Endothelial cell of umbilical vein (primary cell): ENCODE results near the gene GREB1. TPM values are rescaled to one million over a fixed set of nuclear protein-coding genes. Genes with fewer than 3 reads are reported as not detected.

Source experiments
- BruUV-seq: library from RNA; stranded (reverse); fragments of 400-500 nt; replicated peaks from 2 replicates; lab custom pipeline; 2021; lab: Mats Ljungman, UMichigan
- CTCF ChIA-PET: fragments of 300-600, 350-600 bp; sonication (Branson Sonifier 250); formaldehyde crosslinking; loops from one replicate; lab custom pipeline; 2021; ENCODE audit warnings: antibody characterized with exemption, inconsistent platforms; lab: Charles Lee
- POLR2A ChIA-PET: fragments of 300-600, 350-600 bp; sonication (Branson Sonifier 250); formaldehyde crosslinking; loops from one replicate; lab custom pipeline; 2021; ENCODE audit warnings: antibody characterized with exemption, inconsistent platforms; lab: Charles Lee
- DNase-seq: peaks from one replicate; pipeline ENCODE4 v3.0.0-alpha.2; 2011; ENCODE audit warnings: low read depth, low spot score
- FAIRE-seq: peaks from 2 replicates; lab custom pipeline; 2011; peaks lifted over from hg19 to GRCh38; lab: Jason Lieb, UNC
- H2AFZ ChIP-seq: 2 replicates; pipeline ENCODE4 v1.6.0; 2012; ENCODE audit warnings: low read depth, low read length, control low read depth, inconsistent platforms
- H3K27ac ChIP-seq: 2 replicates; pipeline ENCODE4 v1.5.1; 2011; ENCODE audit warnings: low read depth, mild to moderate bottlenecking, control low read depth, low read length, moderate library complexity; ENCODE audit not compliant: insufficient read depth
- H3K27me3 ChIP-seq, 2 experiments: 2 replicates each; pipeline versions ENCODE4 v1.6.0 to v1.6.1; 2011; ENCODE audit warnings: low read length in 2 of 2, mixed read lengths in 1 of 2; ENCODE audit not compliant: control insufficient read depth in 2 of 2, insufficient read depth in 2 of 2
- H3K36me3 ChIP-seq, 2 experiments: 2 replicates in 1 of 2; 3 replicates in 1 of 2; pipeline ENCODE4 v1.5.1; 2011; ENCODE audit warnings: low read length in 2 of 2, mild to moderate bottlenecking in 1 of 2, moderate library complexity in 1 of 2; ENCODE audit not compliant: control insufficient read depth in 2 of 2, insufficient read depth in 2 of 2; ENCODE audit errors: extremely low read depth in 1 of 2
- H3K4me1 ChIP-seq: 3 replicates; pipeline ENCODE4 v1.5.1; 2011; ENCODE audit warnings: mild to moderate bottlenecking, low read length; ENCODE audit not compliant: control insufficient read depth, insufficient read depth; ENCODE audit errors: extremely low read depth
- H3K4me2 ChIP-seq: 2 replicates; pipeline ENCODE4 v1.6.1; 2011; ENCODE audit warnings: low read length, control low read depth, mixed read lengths; ENCODE audit not compliant: insufficient read depth
- H3K4me3 ChIP-seq, 3 experiments: fragments of 200-600 bp in 1 of 3; sonication (generic), shearing (Covaris generic) in 1 of 3; replicated peaks in 1 of 3; 2 replicates each; pipeline ENCODE4 v1.5.1; 2011 to 2016; ENCODE audit warnings: control low read depth in 3 of 3, low read length in 3 of 3, mild to moderate bottlenecking in 2 of 3, inconsistent platforms in 1 of 3, low read depth in 1 of 3, moderate library complexity in 1 of 3; ENCODE audit not compliant: insufficient read depth in 1 of 3
- H3K79me2 ChIP-seq: 2 replicates; pipeline ENCODE4 v1.6.0; 2012; ENCODE audit warnings: low read length, inconsistent platforms; ENCODE audit not compliant: control insufficient read depth, insufficient read depth
- H3K9ac ChIP-seq: replicated peaks from 2 replicates; pipeline ENCODE3; 2011; ENCODE audit warnings: low read length, control low read depth; ENCODE audit not compliant: insufficient read depth; ENCODE audit errors: extremely low read depth
- H3K9me1 ChIP-seq: replicated peaks from 3 replicates; pipeline ENCODE4 v1.6.0; 2011; ENCODE audit warnings: mild to moderate bottlenecking, low read length; ENCODE audit not compliant: control insufficient read depth, insufficient read depth; ENCODE audit errors: extremely low read depth
- H3K9me3 ChIP-seq: replicated peaks from 2 replicates; pipeline ENCODE4 v1.5.1; 2012; ENCODE audit warnings: low read length, inconsistent platforms; ENCODE audit not compliant: control insufficient read depth, insufficient read depth
- H4K20me1 ChIP-seq: replicated peaks from 2 replicates; pipeline ENCODE3; 2011; ENCODE audit warnings: mild to moderate bottlenecking, low read length; ENCODE audit not compliant: control insufficient read depth, insufficient read depth; ENCODE audit errors: extremely low read depth
- CTCF ChIP-seq, 2 donors: IDR thresholded peaks; 1 replicate in 1 of 2; 2 replicates in 1 of 2; pipeline ENCODE4 v1.5.1; 2011; ENCODE audit warnings: low read length in 2 of 2, mild to moderate bottlenecking in 2 of 2, moderate library complexity in 2 of 2, control low read depth in 1 of 2, inconsistent platforms in 1 of 2, low read depth in 1 of 2; ENCODE audit not compliant: insufficient read depth in 1 of 2; ENCODE audit errors: extremely low read depth in 1 of 2
- EZH2 ChIP-seq: IDR thresholded peaks from 2 replicates; pipeline ENCODE4 v1.6.1; 2012; ENCODE audit warnings: borderline replicate concordance, low read depth, mild to moderate bottlenecking, moderate library complexity, low read length, inconsistent platforms; ENCODE audit not compliant: severe bottlenecking
- FOS ChIP-seq: IDR thresholded peaks from 2 replicates; pipeline ENCODE4 v1.6.1; 2011; ENCODE audit warnings: mild to moderate bottlenecking, low read length, moderate library complexity, borderline replicate concordance; ENCODE audit not compliant: insufficient read depth
- GATA2 ChIP-seq: IDR thresholded peaks from 2 replicates; pipeline ENCODE4 v1.7.0; 2011; ENCODE audit warnings: low read depth, mild to moderate bottlenecking, moderate library complexity, mixed read lengths, low read length; ENCODE audit not compliant: insufficient read length, insufficient read depth
- JUN ChIP-seq: IDR thresholded peaks from 2 replicates; pipeline ENCODE4 v1.6.1; 2011; ENCODE audit warnings: borderline replicate concordance, low read depth; ENCODE audit not compliant: insufficient read length, insufficient read depth
- MAX ChIP-seq: IDR thresholded peaks from 2 replicates; pipeline ENCODE4 v1.6.1; 2011; ENCODE audit not compliant: insufficient read depth, insufficient read length
- MYC ChIP-seq: IDR thresholded peaks from one replicate; pipeline ENCODE4 v1.6.1; 2011; ENCODE audit warnings: mild to moderate bottlenecking, low read depth, low read length
- POLR2A ChIP-seq: IDR thresholded peaks from 2 replicates; pipeline ENCODE4 v1.6.1; 2012; ENCODE audit warnings: low read depth, mild to moderate bottlenecking, control low read depth, low read length
- dilution Hi-C: fragments of 300-500 bp; cut with MboI; formaldehyde crosslinking; loops from one replicate; pipeline ENCODE4 v1.15.0; 2019; ENCODE audit warnings: low sequenced_read_pairs; ENCODE audit not compliant: extremely low pct_ligation_motif_present
- intact Hi-C: fragments of 100-400 bp; cut with micrococcal nuclease; formaldehyde crosslinking; loops from one replicate; pipeline ENCODE4 v1.10.0; 2022
- polyA plus RNA-seq, 4 experiments: library from polyadenylated mRNA; depleted of rRNA in 3 of 4; stranded (reverse) in 3 of 4; unstranded in 1 of 4; fragments of >200 nt; gene quantifications; 2 replicates each; pipeline versions ENCODE4 v1.2.1 to v1.2.3, GENCODE V29; 2011 to 2012; ENCODE audit warnings: missing spikeins in 1 of 4
- total RNA-seq: library from RNA; stranded (reverse); gene quantifications from 2 replicates; pipeline ENCODE4 v1.2.3, GENCODE V29; 2021

The GREB1 gene
- total and polyA plus RNA-seq, 2 donors (not counting 3 experiments of a cell fraction or from before 2014, with no cell fraction given) = 0.17 to 0.58 TPM

GRCh38 chr2:11649093-11649492, 115.2 kb downstream of the GREB1 start:
- CTCF ChIA-PET = no interaction called here

GRCh38 chr2:11651856-11652548, 118.2 kb downstream of the GREB1 start:
- no peaks in the 10 kb centered on the region for H3K4me1 ChIP-seq
- no peaks in the 10 kb centered on the region for H3K79me2 ChIP-seq
- BruUV-seq = no TSS peak
- ChIA-PET POLR2A (no interaction called here), CTCF (interaction anchor here (0.8 kb wide), 1 partner anchor 36 kb away, joined by 3 read pairs; no protein-coding TSS in a partner anchor)
- no peak overlapping the region for H3K4me3 ChIP-seq
- no peaks in the 10 kb centered on the region for H3K9me1 ChIP-seq
- DNase-seq (no peak), FAIRE-seq (no peak)
- peaks cover 2 to 4% of the 10 kb centered on the region in 2 experiments for H3K27me3 ChIP-seq
- no peaks in the 10 kb centered on the region for H3K36me3 ChIP-seq
- no peaks in the 10 kb centered on the region for H4K20me1 ChIP-seq
- H3K9ac ChIP-seq = no peak overlapping the region
- no peaks in the 10 kb centered on the region for H3K9me3 ChIP-seq
- intact Hi-C loops (no loop called here), dilution Hi-C loops (no loop called here)
- no peak overlapping the region for H3K27ac ChIP-seq
- no peak overlapping the region for H2AFZ ChIP-seq
- H3K4me2 ChIP-seq = no peak overlapping the region
- TF ChIP-seq POLR2A (no peak), EZH2 (no peak), MAX (no peak), CTCF (IDR thresholded peaks at IDR 0.05; ENCODE audit: extremely low read depth in 1 of 2, insufficient read depth in 1 of 2, low read depth in 1 of 2, low read length in 2 of 2) (no peak), JUN (no peak), GATA2 (no peak), FOS (no peak), MYC (no peak)

More at GRCh38 chr2:11649093-11649492, 115.2 kb downstream of the GREB1 start:
- intact Hi-C loops = no loop called here
- Histone ChIP-seq H3K4me1 (no peaks in the 10 kb centered on the region), H3K9me3 (no peaks in the 10 kb centered on the region), H2AFZ (no peak overlapping the region), H3K27ac (no peak overlapping the region), H3K36me3 (no peaks in the 10 kb centered on the region), H3K9ac (no peak overlapping the region), H3K79me2 (no peaks in the 10 kb centered on the region), H3K4me3 (no peak overlapping the region), H4K20me1 (no peaks in the 10 kb centered on the region), H3K9me1 (no peaks in the 10 kb centered on the region), H3K27me3 (peaks cover 2 to 4% of the 10 kb centered on the region in 2 experiments), H3K4me2 (no peak overlapping the region)
- TF ChIP-seq FOS = no peak
- POLR2A ChIA-PET = no interaction called here
- dilution Hi-C loops = no loop called here
- BruUV-seq = no TSS peak
- FAIRE-seq (no peak), DNase-seq (no peak)
